Activated CD8-positive, alpha-beta T cell treated with anti-CD3 and anti-CD28 coated beads, Interleukin-2, amount 10 ng/mL, durations not matched to agents 7 days and 5 days (primary cell): ENCODE measurements around the gene KCNC1. TPM values are rescaled to one million over a fixed set of nuclear protein-coding genes. Genes with fewer than 3 reads are reported as not detected.

ENCODE experiments used
- ATAC-seq: fragments of 150-1000 bp; cut with Tn5 transposase; one replicate; pipeline ENCODE4 v1.10.0; 2021; ENCODE audit warnings: moderate library complexity
- CTCF ChIA-PET: fragments of 350-600 bp; sonication (Branson Sonifier 250); formaldehyde crosslinking; loops from one replicate; lab custom pipeline; 2021; ENCODE audit warnings: antibody characterized with exemption; lab: Charles Lee
- POLR2A ChIA-PET: fragments of 350-600 bp; sonication (Branson Sonifier 250); formaldehyde crosslinking; loops from one replicate; lab custom pipeline; 2021; ENCODE audit warnings: antibody characterized with exemption; lab: Charles Lee
- DNase-seq: peaks from one replicate; pipeline ENCODE4 v3.0.0-alpha.2; 2020
- H3K27ac Mint-ChIP-seq: one replicate; pipeline ENCODE4 v1.8.0; 2021; ENCODE audit warnings: mild to moderate bottlenecking, mixed read lengths
- H3K27me3 Mint-ChIP-seq: one replicate; pipeline ENCODE4 v1.8.0; 2021; ENCODE audit warnings: low read depth, mixed read lengths
- H3K36me3 Mint-ChIP-seq: one replicate; pipeline ENCODE4 v1.8.0; 2021; ENCODE audit warnings: low read depth, mixed read lengths
- H3K4me1 Mint-ChIP-seq: one replicate; pipeline ENCODE4 v1.8.0; 2021; ENCODE audit warnings: low read depth, mixed read lengths
- H3K4me3 Mint-ChIP-seq: one replicate; pipeline ENCODE4 v1.8.0; 2021; ENCODE audit warnings: mild to moderate bottlenecking, mixed read lengths
- H3K9me3 Mint-ChIP-seq: one replicate; pipeline ENCODE4 v1.8.0; 2022; ENCODE audit warnings: mixed read lengths; ENCODE audit not compliant: insufficient read depth
- total RNA-seq, 2 experiments: library from RNA; stranded (reverse); gene quantifications; one replicate each; pipeline ENCODE4 v1.2.3, GENCODE V29; 2021

KCNC1 gene
- total RNA-seq, 2 experiments from 2014 or later, result not detected

GRCh38 chr11:17742019-17742418 lies 7.4 kb downstream of the KCNC1 start:
- POLR2A ChIA-PET, result no interaction called here
- Mint-ChIP-seq H3K4me1 (no peaks in the 10 kb centered on the region), H3K27ac (no peak overlapping the region), H3K36me3 (no peaks in the 10 kb centered on the region), H3K27me3 (peaks cover 7% of the 10 kb centered on the region), H3K9me3 (no peaks in the 10 kb centered on the region), H3K4me3 (no peak overlapping the region)
- no peak for DNase-seq
- no peak for ATAC-seq
- CTCF ChIA-PET, result interaction anchor here (1.0 kb wide), 1 partner anchor 11 kb away, joined by 4 read pairs; no protein-coding TSS in a partner anchor

DNA sequence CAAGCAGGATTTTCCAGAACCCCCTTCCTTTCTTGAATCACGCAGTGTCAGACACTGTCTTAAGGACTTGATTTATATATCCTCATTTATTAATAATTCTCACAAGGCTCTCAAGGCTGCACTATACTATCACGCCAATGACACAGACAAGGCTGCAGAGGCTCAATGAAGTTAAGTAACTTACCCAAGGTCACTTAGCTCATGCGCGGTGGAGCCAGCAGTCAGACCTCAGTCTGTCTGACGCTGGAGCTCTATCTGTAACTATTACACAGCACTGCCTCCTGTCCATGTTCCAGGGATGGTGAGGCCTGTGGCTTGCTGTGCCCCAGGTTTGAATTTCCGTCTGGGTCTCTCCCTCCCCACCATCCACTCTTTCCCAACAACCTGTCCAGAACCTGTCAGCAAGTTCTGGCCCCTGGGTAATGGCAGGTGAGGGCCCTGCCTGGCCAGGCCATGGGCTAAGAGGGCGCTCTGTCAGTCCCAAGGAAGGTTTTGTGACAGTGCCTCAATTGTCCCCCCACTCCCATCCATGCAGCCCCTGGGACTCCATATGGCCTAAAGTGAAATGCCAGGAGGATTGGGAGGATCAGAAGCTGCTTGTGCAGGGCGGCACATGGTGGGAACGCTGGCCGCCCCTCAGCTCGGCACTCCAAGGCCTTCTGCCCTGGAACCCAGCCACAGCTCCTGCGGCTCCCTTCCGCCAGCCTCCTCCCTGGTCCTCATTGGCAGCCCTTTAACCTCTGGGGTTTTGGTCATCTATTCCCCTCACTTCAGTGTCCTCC lies 8.6 kb downstream of the KCNC1 start:
- DNase-seq, result no peak
- Mint-ChIP-seq H3K4me3 (no peak overlapping the region), H3K36me3 (no peaks in the 10 kb centered on the region), H3K27me3 (no peaks in the 10 kb centered on the region), H3K9me3 (no peaks in the 10 kb centered on the region), H3K27ac (no peak overlapping the region), H3K4me1 (no peaks in the 10 kb centered on the region)
- no peak for ATAC-seq
- POLR2A ChIA-PET, result no interaction called here
- CTCF ChIA-PET, result interaction anchor here (1.4 kb wide), 1 partner anchor 12 kb away, joined by 7 read pairs; no protein-coding TSS in a partner anchor

DNA sequence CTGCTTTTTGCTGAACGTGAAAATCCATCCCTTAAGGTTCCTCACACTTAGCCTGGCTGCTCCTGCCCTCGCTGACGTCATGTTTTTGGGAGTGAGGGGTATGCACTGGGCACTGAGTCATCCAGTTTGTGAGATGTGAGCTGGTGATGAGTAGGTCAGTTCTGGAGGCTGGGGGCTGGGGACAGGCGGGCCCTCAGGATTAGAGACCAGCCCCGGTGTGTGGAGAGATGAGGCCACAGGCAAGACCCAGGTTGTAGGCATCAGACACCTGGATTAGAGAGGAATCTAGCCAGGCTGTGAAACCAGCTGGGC lies 9.2 kb downstream of the KCNC1 start:
- H3K4me3 Mint-ChIP-seq, result no peak overlapping the region
- DNase-seq (no peak), ATAC-seq (no peak)
- ChIA-PET POLR2A (no interaction called here), CTCF (interaction anchor here (1.4 kb wide), 1 partner anchor 13 kb away, joined by 7 read pairs; no protein-coding TSS in a partner anchor)
- no peaks in the 10 kb centered on the region for H3K9me3 Mint-ChIP-seq
- no peak overlapping the region for H3K27ac Mint-ChIP-seq
- H3K27me3 Mint-ChIP-seq, result no peaks in the 10 kb centered on the region
- no peaks in the 10 kb centered on the region for H3K36me3 Mint-ChIP-seq
- no peaks in the 10 kb centered on the region for H3K4me1 Mint-ChIP-seq

GRCh38 chr11:17744151-17744940 lies 9.8 kb downstream of the KCNC1 start:
- POLR2A ChIA-PET, result no interaction called here

DNA sequence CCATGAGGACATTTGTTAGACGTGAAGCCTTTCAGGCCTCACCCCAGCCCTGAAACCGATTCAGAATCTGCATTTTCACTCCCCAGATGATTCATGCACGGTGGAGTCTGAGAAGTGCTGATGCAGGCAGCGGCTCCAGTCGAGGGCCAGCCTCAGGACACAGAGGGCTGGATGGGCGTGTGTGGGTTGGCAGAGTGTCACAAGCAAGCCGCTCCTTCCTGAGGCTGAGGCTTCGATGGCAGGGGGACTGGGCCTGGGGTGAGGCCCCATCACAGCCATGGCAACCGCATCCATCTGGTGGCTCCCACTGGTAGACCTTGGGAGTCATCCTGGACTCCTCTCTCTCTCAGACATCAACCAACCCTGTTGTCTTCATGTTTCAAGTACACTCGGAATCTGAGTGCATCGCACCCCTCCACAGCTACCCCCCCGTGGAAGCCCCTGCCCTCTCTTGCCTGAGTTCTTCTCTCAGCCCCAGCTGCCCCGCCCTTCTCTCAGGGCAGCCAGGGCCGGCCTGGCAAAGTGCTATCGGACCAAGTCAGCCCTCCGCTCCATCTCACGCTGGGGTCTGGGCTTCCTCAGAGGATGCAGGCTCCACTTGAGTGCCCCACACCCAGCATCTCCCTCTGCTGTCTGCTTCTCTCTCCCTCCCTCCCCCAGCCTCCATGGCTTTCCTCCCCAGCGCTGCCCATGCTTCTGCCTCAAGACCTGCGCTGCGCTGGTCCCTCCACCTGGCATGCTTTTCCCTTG lies 10.6 kb downstream of the KCNC1 start:
- no peaks in the 10 kb centered on the region for H3K9me3 Mint-ChIP-seq
- POLR2A ChIA-PET, result no interaction called here
- DNase-seq, result no peak
- H3K27me3 Mint-ChIP-seq, result no peaks in the 10 kb centered on the region
- H3K4me1 Mint-ChIP-seq, result no peaks in the 10 kb centered on the region
- ATAC-seq, result no peak
- H3K36me3 Mint-ChIP-seq, result no peaks in the 10 kb centered on the region
- CTCF ChIA-PET, result interaction anchor here (0.8 kb wide), 1 partner anchor 235 kb away, joined by 3 read pairs; no protein-coding TSS in a partner anchor
- no peak overlapping the region for H3K4me3 Mint-ChIP-seq
- H3K27ac Mint-ChIP-seq, result no peak overlapping the region

More at GRCh38 chr11:17744151-17744940, 9.8 kb downstream of the KCNC1 start:
- DNase-seq (no peak), ATAC-seq (no peak)
- no peaks in the 10 kb centered on the region for H3K4me1 Mint-ChIP-seq
- H3K9me3 Mint-ChIP-seq, result no peaks in the 10 kb centered on the region
- no peak overlapping the region for H3K4me3 Mint-ChIP-seq
- H3K27me3 Mint-ChIP-seq, result no peaks in the 10 kb centered on the region
- H3K36me3 Mint-ChIP-seq, result no peaks in the 10 kb centered on the region
- CTCF ChIA-PET, result interaction anchor here (1.4 kb wide), 1 partner anchor 13 kb away, joined by 7 read pairs; no protein-coding TSS in a partner anchor
- H3K27ac Mint-ChIP-seq, result no peak overlapping the region

DNA sequence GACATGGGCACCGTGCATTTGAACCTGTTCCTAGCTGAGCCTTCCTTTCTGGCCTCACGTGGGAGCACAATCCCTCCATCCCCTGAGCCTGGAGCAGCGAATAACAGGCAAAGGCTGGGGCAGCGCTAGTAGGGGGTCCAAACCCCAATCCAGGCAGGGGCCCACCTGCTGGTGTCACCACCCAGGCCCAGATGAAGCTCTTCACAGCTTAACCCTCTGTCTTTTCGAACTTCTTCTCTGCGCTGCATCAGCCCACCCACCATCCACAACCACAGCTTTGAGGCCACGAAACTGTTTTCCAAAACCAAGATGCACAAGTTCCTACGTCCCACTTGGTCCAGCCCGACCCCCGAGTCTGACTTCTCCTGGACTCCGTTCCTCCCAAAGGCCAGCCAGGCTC lies 11.5 kb downstream of the KCNC1 start:
- H3K9me3 Mint-ChIP-seq, result no peaks in the 10 kb centered on the region
- no peak for ATAC-seq
- no peaks in the 10 kb centered on the region for H3K36me3 Mint-ChIP-seq
- H3K4me3 Mint-ChIP-seq, result no peak overlapping the region
- no peaks in the 10 kb centered on the region for H3K27me3 Mint-ChIP-seq
- CTCF ChIA-PET, result interaction anchor here (0.8 kb wide), 1 partner anchor 234 kb away, joined by 3 read pairs; no protein-coding TSS in a partner anchor
- no peak overlapping the region for H3K27ac Mint-ChIP-seq
- H3K4me1 Mint-ChIP-seq, result no peaks in the 10 kb centered on the region
- POLR2A ChIA-PET, result no interaction called here
- DNase-seq, result no peak

DNA sequence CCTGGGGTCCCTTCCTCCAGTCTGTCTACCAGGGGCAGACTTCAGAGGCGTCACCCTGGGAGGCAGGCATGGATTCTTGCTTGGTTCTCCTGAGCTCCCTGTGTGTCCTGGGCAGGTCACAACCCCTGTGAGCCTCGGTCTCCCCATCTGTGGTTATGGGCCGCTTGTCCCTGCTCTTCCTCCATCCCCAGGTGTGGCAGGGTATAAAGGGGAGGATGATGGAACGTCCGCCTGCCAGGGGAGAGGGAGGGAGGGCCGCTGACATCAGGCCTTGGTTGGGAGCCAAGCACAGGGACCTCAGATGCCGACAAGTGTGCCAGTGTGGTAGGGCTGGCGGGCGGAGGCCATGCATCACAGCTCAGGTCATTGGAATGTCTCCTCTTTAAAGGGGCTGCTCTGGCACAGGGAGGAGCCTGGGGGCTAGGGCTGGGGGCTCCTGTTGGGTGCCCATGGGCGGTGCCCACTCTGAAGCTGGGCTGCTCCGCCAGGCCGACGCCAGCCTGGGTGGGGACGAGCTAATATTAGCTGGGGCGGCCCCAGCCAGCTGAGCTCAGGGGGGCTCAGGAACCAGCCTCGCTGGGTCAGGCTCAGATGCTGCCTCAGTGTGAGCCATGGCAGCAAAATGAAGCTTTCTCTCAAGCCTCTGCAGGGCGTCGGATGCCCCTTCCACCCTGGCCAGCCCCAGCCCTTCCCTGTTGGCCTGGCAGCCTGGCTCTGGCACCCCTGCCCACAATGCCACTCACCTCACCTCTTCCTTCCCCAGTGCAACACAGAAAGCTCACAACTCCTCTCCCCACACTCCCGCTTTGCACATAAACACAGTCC lies 12.8 kb downstream of the KCNC1 start:
- Mint-ChIP-seq H3K4me1 (no peaks in the 10 kb centered on the region), H3K27ac (no peak overlapping the region), H3K9me3 (no peaks in the 10 kb centered on the region), H3K27me3 (no peaks in the 10 kb centered on the region), H3K4me3 (no peak overlapping the region), H3K36me3 (no peaks in the 10 kb centered on the region)
- no peak for ATAC-seq
- ChIA-PET CTCF (no interaction called here), POLR2A (no interaction called here)
- no peak for DNase-seq

GRCh38 chr11:17748044-17748443 lies 13.5 kb downstream of the KCNC1 start:
- Mint-ChIP-seq H3K9me3 (no peaks in the 10 kb centered on the region), H3K27ac (no peak overlapping the region), H3K4me1 (no peaks in the 10 kb centered on the region), H3K27me3 (no peaks in the 10 kb centered on the region), H3K4me3 (no peak overlapping the region), H3K36me3 (no peaks in the 10 kb centered on the region)
- ATAC-seq, result no peak
- no peak for DNase-seq
- ChIA-PET POLR2A (no interaction called here), CTCF (no interaction called here)

- CTCF ChIA-PET, result no interaction called here
- no peaks in the 10 kb centered on the region for H3K4me1 Mint-ChIP-seq
- H3K4me3 Mint-ChIP-seq, result no peak overlapping the region
- no peaks in the 10 kb centered on the region for H3K36me3 Mint-ChIP-seq
- no peak overlapping the region for H3K27ac Mint-ChIP-seq
- ATAC-seq (no peak), DNase-seq (no peak)
- H3K27me3 Mint-ChIP-seq, result no peaks in the 10 kb centered on the region
- POLR2A ChIA-PET, result no interaction called here
- no peaks in the 10 kb centered on the region for H3K9me3 Mint-ChIP-seq
Observed at GRCh38 chr11:17748761-17749721, 14.5 kb downstream of the KCNC1 start.

GRCh38 chr11:17750013-17750800 lies 15.6 kb downstream of the KCNC1 start:
- Mint-ChIP-seq H3K27me3 (no peaks in the 10 kb centered on the region), H3K9me3 (no peaks in the 10 kb centered on the region), H3K4me1 (no peaks in the 10 kb centered on the region), H3K4me3 (no peak overlapping the region), H3K27ac (no peak overlapping the region), H3K36me3 (no peaks in the 10 kb centered on the region)
- POLR2A ChIA-PET, result no interaction called here
- CTCF ChIA-PET, result interaction anchor here (1.4 kb wide), 1 partner anchor 19 kb away, joined by 4 read pairs; no protein-coding TSS in a partner anchor
- ATAC-seq (no peak), DNase-seq (no peak)
